HTERT RPE-1 (cell line): ENCODE results near the gene PGF.
"Not testable (repeated sequence)": the region's sequence is repeated elsewhere in the genome, so short reads cannot be mapped to it uniquely, and the experiment has no call there.

Source experiments
- in situ Hi-C: fragments of 300-500 bp; cut with MboI; formaldehyde crosslinking; loops from 4 replicates; pipeline ENCODE4 v1.14.3; 2020; ENCODE audit warnings: low sequenced_read_pairs

PGF gene

DNA sequence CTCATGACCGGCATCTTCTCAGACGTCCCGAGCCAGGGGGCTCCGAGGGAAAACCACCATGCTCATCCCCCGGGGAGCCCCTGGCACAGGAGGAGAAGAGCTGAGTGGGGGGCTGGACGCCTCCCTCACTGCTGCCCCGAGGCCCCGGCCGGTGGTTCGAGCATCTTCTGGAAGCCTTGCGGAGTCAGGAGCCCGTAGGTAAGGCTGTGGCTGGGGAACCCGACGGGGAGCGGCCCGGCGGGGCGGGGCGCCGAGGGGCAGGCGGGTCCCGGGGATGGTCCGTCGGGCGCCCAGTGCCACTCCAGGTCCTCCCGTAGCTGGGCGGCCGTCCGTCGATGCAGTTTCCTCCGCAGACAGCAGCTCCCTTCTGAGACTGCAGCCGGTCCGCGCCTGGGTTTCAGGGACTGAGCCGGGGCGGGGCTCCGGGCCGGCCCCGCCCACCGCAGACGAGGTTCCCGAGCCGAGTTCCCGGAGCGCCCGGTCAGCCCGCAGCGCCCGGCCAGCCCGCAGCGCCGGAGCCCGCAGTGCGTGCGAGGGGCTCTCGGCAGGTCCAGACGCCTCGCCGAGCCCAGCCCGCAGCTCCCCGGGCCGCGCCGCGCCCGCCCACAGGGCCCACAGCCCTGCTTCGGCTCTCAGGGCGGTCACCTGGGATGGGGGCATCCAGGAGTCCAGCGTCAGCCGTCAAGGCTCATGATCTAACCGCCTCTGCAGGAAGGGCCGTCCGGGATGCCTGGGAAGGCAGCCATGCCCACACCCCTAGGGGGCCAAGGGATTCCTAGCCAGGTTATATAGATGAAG, at the start of gene PGF:
Gene PGF, minus strand, starts transcription at position 369 of the 798 bp plus-strand sequence. Its CDS starts 355 bp downstream, at position 14.
- in situ Hi-C loops, result no loop called here

DNA sequence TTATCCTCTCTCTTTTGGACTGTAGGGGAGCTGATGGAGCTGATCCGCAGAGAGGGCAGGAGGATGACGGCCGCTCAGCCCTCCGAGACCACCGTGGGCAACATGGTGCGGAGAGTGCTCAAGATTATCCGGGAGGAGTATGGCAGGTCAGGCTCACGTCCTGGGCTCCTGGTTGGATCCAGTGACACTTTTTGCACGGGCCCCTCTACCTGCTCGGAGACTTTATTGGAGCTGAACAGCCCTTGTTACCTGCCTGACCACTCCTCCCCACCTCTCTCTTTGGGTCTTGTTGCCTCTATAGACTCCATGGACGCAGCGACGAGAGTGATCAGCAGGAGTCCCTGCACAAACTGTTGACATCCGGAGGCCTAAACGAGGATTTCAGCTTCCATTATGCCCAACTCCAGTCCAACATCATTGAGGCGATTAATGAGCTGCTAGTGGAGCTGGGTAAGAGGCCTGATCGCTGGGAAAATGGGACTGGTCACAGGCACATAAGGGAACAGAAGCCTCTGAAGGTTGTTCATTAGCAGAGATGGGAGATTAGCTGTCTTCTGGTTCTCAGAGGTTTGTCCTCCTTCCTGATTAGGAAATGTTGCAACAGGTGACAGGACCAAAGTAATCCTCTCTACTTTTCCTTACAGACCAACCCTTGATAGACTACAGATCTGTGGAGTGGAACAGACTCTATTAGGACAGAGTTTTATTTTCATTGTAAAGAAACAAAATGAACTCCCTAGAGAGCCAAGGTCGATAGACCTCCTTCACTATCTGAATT, 48.0 kb upstream of the PGF start:
- in situ Hi-C loops, result no loop called here

DNA sequence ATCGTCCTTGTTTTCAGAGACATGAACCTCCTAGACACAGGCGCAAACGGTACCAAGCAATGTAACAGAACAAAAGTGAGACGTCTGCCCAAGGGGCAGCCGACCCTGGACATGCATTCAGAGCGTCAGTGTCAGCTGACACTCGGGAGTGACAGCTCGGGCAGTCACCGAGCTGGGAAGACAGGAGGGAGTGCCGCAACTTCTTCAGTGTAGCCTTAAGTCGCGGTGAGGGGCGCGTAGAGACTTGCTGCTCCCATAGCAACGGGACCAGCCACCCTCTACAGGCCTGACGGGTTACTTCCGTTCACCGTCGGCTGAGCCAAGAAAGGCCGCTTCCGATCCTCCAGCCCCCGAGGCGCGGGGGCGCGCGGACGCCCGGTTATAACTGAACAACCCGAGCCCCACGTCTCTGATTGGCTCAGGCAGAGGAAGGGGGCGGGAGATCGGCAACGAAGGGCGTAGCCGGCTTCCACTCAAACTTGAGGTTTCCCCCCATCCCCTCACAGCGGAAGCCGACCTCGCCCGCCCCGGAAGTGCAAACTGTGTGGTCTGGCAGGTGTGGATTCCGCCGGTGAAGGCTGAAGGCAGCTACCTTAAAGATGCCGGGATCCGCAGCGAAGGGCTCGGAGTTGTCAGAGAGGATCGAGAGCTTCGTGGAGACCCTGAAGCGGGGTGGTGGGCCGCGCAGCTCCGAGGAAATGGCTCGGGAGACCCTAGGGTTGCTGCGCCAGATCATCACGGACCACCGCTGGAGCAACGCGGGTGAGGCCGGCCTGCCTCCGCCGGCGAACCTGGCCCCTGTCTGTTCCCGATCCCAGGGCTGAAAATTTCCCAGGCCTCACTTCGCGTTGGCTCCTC, 47.2 kb upstream of the PGF start, which contains the start of gene EIF2B2:
Gene EIF2B2, plus strand, starts transcription at position 530 of the 858 bp plus-strand sequence. Its CDS starts 70 bp downstream, at position 600.
- in situ Hi-C loops, result no loop called here

DNA sequence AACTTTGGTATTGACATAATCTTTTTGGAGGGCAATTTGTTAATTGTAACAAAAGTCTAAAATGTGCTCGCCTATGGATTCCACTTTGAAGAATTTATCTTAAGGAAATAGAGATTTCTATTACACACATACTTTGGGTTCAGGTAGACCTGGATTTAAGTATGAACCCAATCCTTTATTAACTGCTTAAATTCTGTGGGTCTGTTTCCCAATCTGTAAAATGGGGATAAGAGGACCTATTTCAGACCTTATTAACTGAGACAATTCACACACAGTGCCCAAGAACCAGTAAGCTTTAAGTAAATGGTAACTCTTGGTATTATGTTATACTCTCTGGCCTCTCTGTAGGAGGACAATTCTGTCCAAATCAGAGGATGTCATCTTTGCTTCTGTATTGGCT, 46.5 kb upstream of the PGF start:
- in situ Hi-C loops, result no loop called here

DNA sequence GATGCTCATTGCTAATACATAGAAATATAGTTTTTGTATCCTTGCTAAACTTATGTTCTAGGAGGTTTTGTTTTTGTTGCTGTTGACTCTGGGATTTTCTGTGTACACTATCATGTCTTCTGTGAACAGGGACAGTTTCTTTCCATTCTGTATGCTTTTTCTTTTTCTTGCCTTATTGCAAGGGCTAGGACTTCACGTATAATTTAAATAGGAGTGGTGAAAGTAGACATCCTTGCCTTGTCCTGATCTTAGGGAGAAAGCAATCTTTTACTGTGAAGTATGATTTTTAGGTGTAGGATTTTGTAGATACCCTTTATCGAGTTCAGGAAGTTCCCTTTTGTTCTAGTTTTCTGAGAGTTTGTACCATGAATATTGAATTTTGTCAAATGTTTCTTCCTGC, 45.9 kb upstream of the PGF start:
- in situ Hi-C loops, result no loop called here

DNA sequence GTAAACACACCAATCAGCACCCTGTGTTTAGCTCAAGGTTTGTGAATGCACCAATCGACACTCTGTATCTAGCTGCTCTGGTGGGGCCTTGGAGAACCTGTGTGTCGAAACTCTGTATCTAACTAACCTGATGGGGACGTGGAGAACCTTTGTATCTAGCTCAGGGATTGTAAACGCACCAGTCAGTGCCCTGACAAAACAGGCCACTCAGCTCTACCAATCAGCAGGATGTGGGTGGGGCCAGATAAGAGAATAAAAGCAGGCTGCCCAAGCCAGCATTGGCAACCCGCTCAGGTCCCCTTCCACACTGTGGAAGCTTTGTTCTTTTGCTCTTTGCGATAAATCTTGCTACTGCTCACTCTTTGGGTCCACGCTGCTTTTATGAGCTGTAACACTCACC, 40.4 kb upstream of the PGF start:
- in situ Hi-C loops, result not testable (repeated sequence)

DNA sequence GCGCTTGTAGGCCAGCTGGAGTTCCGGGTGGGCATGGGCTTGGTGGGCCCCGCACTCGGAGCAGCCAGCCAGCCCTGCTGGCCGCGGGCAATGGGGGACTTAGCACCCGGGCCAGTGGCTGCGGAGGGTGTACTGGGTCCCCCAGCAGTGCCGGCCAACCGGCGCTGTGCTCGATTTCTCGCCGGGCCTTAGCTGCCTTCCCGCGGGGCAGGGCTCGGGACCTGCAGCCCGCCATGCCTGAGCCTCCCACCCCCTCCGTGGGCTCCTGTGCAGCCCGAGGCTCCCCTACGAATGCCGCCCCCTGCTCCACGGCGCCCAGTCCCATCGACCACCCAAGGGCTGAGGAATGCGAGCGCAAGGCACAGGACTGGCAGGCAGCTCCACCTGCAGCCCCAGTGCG, 38.8 kb upstream of the PGF start:
- in situ Hi-C loops, result not testable (repeated sequence)

DNA sequence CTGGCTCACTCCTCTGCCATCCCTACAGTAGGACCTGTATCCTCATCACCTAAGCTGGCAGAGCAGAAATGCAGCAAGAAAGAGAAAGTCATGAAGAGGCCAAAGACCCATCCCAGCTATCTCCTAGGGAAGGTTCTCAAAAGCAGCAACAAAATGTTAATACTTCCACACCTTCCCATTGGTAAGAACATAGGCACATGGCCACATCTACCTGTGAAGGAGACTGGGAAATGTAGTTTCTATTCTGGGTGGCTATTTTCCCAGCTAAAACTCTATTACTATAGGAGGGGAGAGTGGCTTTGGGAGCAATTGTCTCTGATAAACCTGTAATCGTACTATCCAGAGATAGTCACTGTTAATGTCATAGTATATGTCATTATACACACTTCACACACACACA, 33.6 kb upstream of the PGF start:
- in situ Hi-C loops, result no loop called here

DNA sequence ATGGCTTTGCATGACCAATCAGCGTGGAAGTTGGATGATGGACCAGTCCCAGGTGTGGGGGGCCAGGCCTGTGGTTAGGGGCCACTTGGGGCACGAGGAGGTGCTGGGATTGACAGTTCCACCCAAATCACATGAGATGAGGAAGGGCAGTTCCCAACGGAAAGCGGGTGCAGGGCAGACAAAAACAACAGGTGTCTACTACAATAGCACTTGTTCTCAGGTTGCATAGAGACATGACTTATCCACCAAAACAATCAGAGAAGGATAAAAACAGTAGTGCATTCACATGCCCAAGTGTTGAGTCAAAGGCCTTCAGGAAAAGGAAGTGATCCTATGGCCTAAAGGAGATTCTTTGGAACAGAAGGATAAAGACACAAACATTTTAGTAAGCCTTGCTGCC, 32.7 kb upstream of the PGF start:
- in situ Hi-C loops, result no loop called here

DNA sequence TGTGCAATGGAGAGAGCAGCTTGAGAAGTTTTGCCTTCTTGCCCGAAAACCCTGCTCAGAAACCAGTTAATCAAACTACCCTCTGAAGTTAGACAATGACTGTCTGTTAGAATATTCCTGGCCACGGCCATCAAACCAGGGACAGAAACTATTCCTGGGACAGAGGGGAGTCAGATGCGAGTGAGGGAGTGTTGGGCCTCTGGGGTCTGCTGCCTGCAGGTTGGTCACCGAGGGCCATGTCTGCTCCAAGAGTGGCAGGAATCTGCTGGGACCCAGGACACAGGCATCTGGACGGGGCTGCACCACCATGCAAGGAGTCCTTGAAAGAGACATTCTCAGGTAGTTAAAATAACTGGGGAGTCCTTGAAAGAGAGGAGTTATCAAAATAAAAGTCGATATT, 30.4 kb upstream of the PGF start:
- in situ Hi-C loops, result no loop called here

DNA sequence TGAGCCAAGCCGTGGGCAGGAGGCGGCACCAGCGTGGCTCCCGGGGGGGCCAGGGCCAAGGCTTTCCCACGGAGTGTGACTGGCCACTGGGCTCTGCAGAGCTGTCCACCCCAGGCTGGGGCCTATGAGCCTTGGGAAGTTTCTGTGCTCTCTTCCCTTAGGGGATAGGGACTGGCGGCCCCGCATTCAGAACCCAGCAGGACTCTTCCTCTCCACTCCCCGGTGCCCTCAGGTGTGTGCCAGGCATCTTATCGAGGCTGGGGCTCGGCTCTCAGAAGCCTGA, 29.6 kb upstream of the PGF start:
- in situ Hi-C loops, result no loop called here

DNA sequence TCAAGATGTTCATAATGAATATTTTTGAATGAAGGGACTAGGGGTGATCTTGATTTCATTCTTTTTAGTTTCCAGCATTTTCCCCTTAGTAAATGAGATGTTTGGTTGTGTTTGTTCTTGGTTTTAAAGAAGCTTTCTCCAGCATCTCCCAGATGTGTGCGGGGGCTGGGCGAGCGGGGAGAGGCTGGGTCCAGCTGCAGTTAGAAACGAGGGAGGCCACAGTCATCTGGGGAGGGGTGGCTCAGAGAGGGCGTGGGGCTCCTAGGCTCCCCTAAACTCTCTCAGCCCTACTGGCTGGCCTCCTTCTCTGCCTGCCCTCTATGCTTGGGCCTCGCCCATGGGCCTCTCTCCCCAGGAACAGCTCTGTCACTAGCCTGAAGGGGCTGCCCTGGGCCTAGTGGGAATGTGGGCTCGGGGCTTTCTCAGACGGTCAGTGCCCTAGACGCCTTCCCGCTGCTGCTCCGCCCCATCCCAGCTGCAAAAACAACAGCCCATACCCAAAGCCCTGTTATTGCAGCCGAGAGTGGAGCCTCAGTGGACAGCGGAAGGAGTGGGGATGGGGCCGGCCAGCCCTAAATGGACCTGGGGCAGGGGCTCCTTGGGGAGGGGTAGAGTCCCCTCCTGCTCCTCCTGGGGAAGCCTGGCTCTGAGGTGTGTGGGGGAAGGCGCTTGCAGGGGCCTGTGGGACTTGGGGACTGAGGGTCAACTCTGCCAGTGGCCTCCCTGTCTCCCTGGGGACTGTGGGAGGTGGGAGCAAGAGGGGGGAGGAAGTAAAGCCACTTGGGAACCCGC, 29.0 kb upstream of the PGF start:
- in situ Hi-C loops, result no loop called here

DNA sequence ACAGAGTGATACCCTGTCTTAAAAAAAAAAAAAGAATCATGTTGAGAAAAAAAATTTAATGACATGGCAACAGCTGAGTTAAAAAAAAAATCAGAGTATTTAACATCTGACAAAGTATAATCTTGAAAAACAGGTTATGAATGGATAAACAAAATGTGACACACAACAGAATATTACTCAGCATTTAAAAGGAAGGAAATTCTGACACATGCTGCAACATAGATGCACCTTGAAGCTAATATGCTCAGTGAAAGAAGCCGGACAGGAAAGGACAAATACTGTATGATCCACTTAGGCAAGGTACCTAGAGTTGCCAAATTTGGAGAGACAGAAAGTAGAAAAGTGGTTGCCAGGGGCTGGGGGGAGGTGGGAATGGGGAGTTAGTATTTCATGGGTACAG, 27.9 kb upstream of the PGF start:
- in situ Hi-C loops, result no loop called here

DNA sequence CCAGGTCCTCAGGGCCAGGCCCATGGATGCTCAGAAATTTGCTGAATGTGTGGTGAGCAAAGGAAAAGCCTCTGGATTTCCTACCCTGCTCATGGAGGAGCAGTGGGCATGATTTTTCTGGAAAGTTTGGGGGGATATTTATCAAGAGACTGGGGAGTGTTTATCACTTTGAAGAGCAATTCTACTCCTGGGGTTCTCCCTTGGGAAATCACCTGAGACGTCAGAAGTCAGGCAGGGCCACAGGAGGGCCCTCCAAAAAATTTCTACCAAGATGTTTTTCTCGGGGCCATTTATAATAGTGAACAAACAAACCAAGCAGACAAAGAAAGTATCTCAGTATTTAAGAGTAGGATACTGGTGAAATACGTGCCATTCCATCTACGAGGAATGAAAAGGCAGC, 27.3 kb upstream of the PGF start:
- in situ Hi-C loops, result no loop called here

DNA sequence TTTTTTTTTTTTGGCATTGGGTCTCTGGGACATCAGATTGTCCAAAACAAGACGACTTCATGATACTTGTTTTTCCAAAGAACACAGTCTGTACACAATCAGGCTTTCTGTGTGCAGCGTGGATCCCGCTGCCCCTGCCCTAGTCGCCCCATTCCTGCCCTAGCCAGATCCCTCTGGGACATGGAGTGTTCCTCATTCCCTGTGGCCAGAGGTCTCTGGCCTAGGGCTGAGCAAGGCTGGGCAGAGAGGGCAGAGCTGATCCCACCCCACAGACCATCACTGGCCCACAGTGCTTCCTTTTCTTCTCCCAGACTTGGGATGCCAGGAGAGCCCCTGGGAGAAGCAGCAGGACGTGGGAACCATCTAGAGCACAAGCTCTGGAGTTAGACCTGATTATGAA, 26.4 kb upstream of the PGF start:
- in situ Hi-C loops, result no loop called here

DNA sequence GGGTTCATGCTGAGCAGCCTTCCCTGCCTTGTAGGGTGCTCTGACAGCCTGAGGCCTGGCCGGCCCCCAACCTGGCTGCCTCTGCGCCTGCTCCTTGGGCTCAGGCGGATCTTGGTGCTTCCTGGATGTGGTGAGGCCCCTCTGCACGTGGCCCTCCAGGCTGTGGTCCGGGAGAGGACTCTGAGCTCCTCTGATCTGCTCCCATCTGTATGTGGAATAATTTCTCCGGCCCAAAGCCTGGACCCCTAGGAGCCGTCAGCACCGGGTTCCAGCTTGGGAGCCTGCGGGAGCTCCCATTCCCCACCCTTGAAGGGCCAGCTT, 26.0 kb upstream of the PGF start:
- in situ Hi-C loops, result no loop called here

DNA sequence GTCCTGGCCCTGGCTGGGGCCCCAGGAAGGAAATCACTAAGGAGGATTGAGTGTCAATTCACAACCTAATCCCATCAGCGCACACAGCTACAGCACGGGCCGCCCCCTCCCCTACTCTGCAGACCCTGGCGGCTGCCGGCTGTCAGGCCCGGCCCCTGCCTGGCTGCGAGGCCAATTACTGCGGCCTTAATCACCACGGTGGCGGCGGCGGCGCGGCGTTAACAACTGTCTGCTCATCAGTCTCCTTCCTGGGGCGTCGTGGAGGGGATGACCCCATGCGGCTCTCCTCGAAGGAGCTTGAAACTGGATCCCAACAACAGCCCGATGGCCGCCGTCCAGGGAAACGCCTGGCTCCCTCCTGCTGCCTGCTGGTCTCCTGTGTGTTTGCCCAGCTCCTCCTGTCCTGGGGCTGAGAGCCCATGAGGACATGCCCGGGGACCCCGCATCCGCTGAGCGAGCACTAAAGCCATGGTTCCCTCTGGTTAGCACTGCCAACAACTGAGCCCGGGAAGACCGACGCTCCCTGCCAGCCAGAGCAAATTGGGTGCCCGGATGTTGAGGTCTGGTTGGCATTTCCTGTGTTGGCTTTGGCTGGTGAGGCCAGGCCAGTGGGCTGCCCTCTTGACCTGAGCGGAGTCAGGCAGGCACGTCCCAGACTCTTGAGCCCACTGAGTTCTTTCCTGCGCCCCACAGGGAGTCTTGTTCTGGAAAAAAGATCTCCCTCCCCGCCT, 25.5 kb upstream of the PGF start:
- in situ Hi-C loops, result no loop called here

DNA sequence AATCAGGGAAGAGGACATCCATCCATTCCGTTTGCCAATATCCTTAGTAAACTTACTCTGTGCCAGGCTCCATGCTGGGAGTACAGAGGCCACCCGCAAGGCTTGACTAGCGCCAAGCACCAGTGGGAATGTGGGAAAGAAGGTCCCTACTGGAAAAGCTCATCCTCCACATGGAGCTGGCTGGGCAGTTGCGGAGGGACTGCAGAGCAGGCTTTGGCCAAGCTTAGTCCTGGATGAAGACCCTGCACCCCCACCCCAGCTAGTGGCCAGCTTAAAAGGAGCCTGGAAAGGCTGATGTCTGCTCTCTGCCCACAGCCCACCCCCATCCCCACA, 25.0 kb upstream of the PGF start:
- in situ Hi-C loops, result no loop called here

DNA sequence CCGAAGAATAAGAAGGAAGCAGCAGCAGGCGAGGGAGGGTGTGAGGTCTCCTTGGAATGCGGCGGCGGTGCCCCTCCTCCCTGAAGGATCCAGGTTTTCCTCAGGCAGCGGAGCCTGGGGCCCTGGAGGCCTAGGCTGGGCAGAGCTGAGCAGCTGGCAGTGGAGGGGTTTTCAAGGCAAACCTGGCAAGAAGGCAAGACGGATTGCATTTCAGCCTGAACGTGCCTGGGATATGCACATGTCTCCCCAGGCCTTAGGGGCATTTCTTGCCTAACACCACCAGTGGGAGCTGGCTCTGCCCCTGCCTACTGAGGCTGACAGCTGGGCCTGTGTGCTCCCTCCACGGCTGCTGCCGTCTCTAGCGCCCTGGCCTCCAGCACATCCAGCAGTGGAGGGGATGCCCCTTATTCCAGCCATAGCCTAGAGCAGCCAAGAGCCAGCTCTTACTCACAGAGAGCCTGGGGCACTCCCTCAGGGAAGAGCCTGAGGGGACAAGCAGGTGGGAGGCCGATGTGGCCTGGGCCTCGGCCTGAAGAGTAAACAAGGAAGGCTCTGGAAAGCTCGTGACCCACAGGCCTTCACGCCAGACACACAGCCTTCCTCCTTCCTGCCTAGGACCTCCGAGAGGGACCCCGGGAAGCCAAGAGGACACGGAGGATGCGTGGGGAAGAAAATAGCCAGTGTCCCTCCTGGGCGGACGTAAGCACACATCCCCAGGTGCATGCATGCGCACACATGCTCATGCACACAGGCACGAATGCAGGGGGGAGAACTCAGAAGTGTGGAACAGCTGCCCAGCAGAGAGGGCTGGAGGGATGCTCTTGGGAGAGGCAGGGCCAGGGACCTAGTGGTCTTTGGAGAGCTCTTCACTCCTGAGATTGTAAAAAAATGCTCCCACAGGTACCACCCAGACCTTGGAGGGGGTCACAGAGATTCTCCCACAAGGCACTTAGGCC, 24.3 kb upstream of the PGF start:
- in situ Hi-C loops, result no loop called here
